Stimulated activated CD4-positive, alpha-beta T cell treated with anti-CD3 and anti-CD28 coated beads, Interleukin-2, amount 100 ng/mL, for 24 hours (primary cell): ENCODE results near the gene EIF4ENIF1.
"Not testable (repeated sequence)": the region's sequence is repeated elsewhere in the genome, so short reads cannot be mapped to it uniquely, and the experiment has no call there.

ENCODE experiments used
- DNase-seq, 2 donors: peaks; one replicate each; pipeline ENCODE4 v3.0.0-alpha.2; 2020

EIF4ENIF1 gene

GRCh38 chr22:31491218-31491962, 1.7 kb upstream of the EIF4ENIF1 start:
- DNase-seq = no peak

DNA sequence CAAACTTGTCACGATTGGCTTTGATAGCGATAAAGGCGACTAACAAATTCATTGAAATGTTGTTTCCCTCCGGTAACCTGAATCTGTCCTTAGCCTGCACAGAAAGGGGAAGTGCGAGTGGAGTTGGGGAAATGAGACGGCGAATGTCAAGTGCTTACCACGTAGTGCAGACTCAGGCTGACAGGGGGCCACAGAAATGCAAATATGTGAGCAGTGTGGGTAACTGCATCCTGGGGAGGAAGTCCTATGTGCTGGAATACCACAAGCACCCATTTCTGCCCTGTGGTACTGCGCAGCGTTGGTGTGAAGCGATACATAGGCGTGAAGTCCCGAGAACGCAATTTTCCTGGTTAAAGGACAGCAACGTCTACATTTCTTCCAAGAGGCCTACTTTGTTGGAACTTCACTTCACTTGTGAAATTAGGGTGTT, 869 bp upstream of the EIF4ENIF1 start:
- peak; percentile 58 to 61 for DNase-seq

GRCh38 chr22:31488988-31489617, 539 bp downstream of the EIF4ENIF1 start:
- peak; percentile 43 to 47 for DNase-seq

GRCh38 chr22:31488346-31488883, 1.2 kb downstream of the EIF4ENIF1 start:
- no peak for DNase-seq

DNA sequence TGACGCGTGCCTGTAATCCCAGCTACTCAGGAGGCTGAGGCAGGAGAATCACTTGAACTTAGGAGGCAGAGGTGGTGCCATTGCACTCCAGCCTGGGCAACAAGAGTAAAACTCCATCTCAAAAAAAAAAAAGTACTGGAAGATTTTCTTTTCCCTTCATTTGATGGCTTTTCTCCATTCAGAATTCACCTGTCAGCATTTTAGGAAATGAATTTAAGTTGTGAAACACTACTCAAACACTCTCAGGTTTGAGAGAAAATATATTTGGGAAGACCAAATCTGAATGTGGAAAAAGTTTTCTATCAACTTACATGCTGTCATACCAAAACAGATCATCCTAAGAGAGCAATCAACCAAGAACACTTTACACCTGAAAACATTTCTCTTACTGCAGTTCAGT, 2.7 kb downstream of the EIF4ENIF1 start:
- no peak for DNase-seq

- not testable (repeated sequence) for DNase-seq
These were observed 3.3 kb downstream of the EIF4ENIF1 start for GRCh38 chr22:31486369-31486768.

GRCh38 chr22:31482470-31482869, 7.2 kb downstream of the EIF4ENIF1 start:
- not testable (repeated sequence) for DNase-seq

GRCh38 chr22:31481129-31481528, 8.5 kb downstream of the EIF4ENIF1 start:
- no peak for DNase-seq

DNA sequence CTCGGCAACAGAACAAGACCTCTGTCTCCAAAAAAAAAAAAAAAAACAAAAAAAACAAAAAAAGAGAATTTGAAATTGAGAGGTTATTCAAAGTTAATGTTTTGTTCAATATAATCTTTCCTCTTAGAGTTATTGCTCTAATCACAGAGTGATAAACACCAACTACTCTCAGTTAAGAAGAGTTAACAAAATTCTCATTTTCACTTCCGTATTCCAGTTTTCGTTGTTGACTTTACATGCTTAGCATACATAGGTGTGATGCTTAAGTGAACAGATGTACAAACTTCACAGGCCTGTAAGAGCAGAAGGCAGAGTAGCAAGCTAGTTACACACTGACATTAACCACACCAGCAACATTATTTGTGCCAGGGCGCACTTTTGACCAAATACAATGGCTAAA, 12.3 kb downstream of the EIF4ENIF1 start:
- no peak for DNase-seq

DNA sequence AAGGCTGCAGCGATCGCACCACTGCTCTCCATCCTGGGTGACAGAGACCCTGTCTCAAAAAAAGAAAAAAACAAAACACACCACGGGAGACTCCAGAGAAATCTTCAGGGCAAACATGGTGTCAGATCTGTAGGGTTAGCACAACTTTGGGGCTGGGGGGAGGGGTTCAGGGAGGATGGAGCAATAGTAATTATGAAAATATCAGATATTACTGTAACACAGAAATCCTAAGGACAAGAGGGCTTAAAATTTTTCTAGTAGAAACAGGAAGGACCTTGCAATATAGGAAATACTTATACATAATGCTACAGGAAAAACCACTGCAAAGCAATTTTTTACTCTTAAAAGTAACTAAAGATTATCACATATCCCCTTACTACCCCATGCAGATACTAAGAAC, 13.8 kb downstream of the EIF4ENIF1 start:
- no peak for DNase-seq

DNA sequence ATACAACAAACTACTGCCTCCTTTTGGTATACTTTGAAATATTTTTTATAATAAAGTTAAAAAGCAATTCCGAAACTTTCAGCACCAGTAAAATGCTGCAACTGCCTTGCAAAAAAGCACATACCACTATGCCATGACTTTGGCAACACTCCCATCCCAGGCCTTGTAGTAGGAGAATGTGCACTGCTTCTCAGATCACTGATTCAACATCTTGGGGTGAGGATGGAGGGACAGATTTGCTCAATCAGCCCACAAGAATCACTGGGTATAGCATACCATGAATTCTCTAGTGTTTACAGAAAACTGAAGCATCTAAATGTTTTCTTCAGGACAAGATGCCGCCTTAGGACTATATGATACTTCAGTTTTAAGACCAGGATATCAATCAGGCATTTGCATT, 14.9 kb downstream of the EIF4ENIF1 start:
- no peak for DNase-seq

- DNase-seq = no peak
These were observed 24.3 kb downstream of the EIF4ENIF1 start for GRCh38 chr22:31465307-31465706.

- no peak for DNase-seq
These were observed 27.9 kb downstream of the EIF4ENIF1 start for GRCh38 chr22:31461699-31462098.

GRCh38 chr22:31451709-31452571, 37.7 kb downstream of the EIF4ENIF1 start:
- DNase-seq = no peak

DNA sequence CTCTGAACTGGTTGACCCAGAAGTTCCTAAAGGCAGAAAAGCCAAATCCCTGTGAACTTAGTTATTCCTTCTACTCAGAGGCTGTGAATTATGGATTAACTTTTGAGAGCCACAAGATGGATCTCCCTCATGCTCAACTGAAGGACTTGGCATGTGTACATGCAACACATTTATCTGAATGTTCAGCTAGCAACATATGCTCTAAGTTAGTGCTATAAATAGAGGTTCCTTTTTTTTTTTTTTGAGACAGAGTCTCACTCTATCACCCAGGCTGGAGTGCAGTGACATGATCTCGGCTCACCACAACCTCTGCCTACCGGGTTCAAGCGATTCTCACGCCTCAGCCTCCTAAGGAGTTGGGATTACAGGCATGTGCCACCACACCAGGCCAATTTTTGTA, 40.1 kb downstream of the EIF4ENIF1 start:
- DNase-seq = no peak

GRCh38 chr22:31448382-31448781, 41.3 kb downstream of the EIF4ENIF1 start:
- no peak for DNase-seq

- DNase-seq = no peak
These were observed 42.3 kb downstream of the EIF4ENIF1 start for GRCh38 chr22:31447337-31447736.

GRCh38 chr22:31446767-31447166, 42.9 kb downstream of the EIF4ENIF1 start:
- no peak for DNase-seq

- DNase-seq = no peak
These were observed 43.4 kb downstream of the EIF4ENIF1 start for GRCh38 chr22:31446208-31446607.

DNA sequence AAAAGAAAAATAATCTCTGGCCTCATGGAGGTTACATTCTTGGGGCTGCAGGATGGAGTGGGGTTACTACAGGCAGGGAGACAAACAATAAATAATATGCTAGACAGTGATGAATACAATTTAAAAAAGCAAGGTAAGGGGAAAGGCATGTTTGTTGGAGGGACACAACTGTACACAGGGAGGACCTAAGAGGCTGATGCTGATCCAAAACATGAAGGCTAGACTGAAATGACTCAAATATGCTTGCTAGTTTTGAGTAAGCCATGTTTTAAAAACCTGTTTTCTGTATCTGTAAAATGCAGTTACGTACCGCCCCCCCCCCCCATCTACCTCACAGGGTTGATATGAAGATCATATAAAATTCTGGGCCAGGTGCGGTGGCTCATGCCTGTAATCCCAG, 44.0 kb downstream of the EIF4ENIF1 start:
- DNase-seq = no peak

DNA sequence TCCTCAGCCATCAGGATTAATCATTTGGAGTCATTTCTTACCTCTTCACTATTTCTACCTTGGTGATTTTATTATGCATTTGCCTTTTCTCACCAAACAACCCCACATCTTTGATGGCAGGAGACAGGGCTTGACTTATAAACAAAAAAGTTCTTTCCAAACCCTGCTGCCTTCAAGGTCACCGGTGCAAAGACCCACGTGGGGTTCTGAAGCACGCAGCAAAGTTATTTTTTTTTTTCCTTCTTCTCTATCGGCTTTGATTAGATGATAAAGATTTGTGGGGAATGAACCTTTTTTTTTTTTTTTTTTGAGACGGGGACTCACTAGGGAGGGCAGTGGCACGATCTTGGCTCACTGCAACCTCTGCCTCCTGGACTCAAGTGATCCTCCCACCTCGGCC, 46.1 kb downstream of the EIF4ENIF1 start:
- no peak for DNase-seq

- no peak for DNase-seq
These were observed 46.7 kb downstream of the EIF4ENIF1 start for GRCh38 chr22:31442768-31443489.

GRCh38 chr22:31441652-31442051, 48.0 kb downstream of the EIF4ENIF1 start:
- no peak for DNase-seq
